ENCODE results near the gene SETMAR.
A peak's percentile ranks its signal among the peaks of the same experiment; 100 is the strongest.

SETMAR gene

DNA sequence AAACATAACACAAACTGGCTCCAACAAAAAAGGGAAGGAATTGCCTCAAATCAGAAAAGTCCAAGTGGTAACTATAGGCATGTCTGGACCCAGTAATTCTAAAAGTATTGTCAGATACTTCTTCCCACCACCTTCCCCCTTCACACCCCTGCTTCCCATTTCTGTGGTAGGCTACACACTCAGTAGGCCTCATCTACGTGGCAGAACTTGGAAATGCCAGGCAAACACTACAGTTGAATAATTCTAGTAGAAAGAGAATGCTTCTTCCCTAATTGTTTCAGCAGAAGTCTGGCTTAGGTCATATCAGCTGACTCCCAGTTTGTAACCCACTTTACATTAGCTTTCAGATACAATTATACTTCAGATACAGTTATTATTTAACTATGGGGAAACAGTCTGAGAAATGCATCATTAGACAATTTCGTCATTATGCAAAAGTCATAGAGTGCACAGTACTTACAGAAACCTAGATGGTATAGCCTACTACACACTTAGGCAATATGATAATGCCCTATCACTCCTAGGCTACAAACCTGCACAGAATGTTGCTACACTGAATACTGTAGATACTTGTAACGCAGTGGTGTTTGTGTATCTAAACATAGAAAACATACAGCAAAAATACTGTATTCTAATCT, 6.4 kb downstream of the SETMAR start:
- TF ChIP-seq CTCF (IDR thresholded peaks at IDR 0.05; ENCODE audit: low read depth, low read length) (no peak), POLR2A (IDR thresholded peaks at IDR 0.05; ENCODE audit: extremely low read depth, insufficient read length) (no peak), MAX (IDR thresholded peaks at IDR 0.05; ENCODE audit: low read depth, low read length) (no peak)
- H3K4me3 ChIP-seq (ENCODE audit: low read depth, low read length): no peak overlapping the region
- DNase-seq (ENCODE audit: low read depth): no peak

GRCh38 chr3:4310971-4311370, 7.8 kb downstream of the SETMAR start:
- TF ChIP-seq POLR2A (IDR thresholded peaks at IDR 0.05; ENCODE audit: extremely low read depth, insufficient read length) (no peak), CTCF (IDR thresholded peaks at IDR 0.05; ENCODE audit: low read depth, low read length) (no peak), MAX (IDR thresholded peaks at IDR 0.05; ENCODE audit: low read depth, low read length) (no peak), MYC (IDR thresholded peaks at IDR 0.05; ENCODE audit: low read depth, low read length) (no peak)
- H3K4me3 ChIP-seq (ENCODE audit: low read depth, low read length): no peak overlapping the region
- peak; percentile 39 for DNase-seq (ENCODE audit: low read depth)

DNA sequence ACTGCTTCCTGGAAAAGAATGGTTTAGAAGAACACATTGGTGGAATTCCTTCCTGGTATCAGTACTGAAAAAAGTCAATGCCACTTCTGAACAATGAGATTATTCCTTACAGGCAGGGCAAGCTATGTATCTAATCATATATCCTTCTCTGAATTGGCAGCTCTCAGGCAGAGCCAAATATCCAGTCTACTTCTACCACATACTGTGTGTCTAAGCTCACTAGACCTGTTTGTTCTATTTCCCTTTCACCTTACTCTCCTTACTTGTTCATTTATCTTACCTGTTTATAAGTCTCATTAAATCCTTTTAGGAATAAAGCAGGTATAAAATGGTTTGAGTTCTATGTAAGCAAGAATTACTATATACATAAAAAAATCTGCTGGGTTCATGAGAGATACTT, 8.3 kb downstream of the SETMAR start:
- DNase-seq (ENCODE audit: low read depth): no peak
- no peak overlapping the region for H3K4me3 ChIP-seq (ENCODE audit: low read depth, low read length)
- no peak for TF ChIP-seq CTCF (IDR thresholded peaks at IDR 0.05; ENCODE audit: low read depth, low read length)
- no peak for TF ChIP-seq MYC (IDR thresholded peaks at IDR 0.05; ENCODE audit: low read depth, low read length)
- TF ChIP-seq MAX (IDR thresholded peaks at IDR 0.05; ENCODE audit: low read depth, low read length): no peak

DNA sequence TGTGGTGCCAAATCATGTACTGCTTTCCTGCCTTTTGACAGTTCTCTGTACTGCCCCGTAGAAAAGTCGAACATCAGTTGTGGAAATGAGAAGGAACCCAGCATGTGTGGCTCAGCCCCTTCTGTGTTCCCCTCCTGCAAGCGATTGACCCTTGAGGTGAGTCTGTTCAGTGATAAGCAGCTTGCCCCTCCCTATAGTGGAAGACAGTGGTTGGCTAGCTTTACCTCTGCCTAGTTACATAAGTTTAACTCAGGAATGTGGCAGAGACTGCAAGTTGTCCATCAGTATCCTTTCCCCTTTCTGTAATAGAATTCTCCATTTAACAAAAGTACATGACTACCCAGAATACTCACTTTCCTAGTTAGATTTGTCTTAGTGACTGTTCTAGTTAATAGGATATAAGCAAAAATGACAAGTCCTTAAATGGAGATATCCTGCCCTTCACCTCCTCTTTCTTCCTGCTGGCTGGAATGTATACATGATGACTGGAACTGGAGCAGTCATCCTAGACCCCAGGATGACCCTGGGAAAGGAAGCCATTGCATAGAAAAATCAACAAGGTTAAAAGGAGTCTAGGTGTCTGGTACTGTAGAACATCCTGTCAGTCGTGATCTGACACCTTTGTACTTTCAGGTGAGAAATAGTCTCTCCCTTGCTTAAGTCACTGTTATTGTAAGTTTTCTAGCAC, 10.6 kb downstream of the SETMAR start:
- TF ChIP-seq CTCF (IDR thresholded peaks at IDR 0.05; ENCODE audit: low read depth, low read length) (no peak), POLR2A (IDR thresholded peaks at IDR 0.05; ENCODE audit: extremely low read depth, insufficient read length) (no peak), MYC (IDR thresholded peaks at IDR 0.05; ENCODE audit: low read depth, low read length) (no peak), MAX (IDR thresholded peaks at IDR 0.05; ENCODE audit: low read depth, low read length) (no peak)
- no peak for DNase-seq (ENCODE audit: low read depth)
- no peak overlapping the region for H3K4me3 ChIP-seq (ENCODE audit: low read depth, low read length)

- H3K4me3 ChIP-seq (ENCODE audit: low read depth, low read length): no peak overlapping the region
- DNase-seq (ENCODE audit: low read depth): no peak
- TF ChIP-seq MYC (IDR thresholded peaks at IDR 0.05; ENCODE audit: low read depth, low read length): no peak
- no peak for TF ChIP-seq MAX (IDR thresholded peaks at IDR 0.05; ENCODE audit: low read depth, low read length)
- no peak for TF ChIP-seq POLR2A (IDR thresholded peaks at IDR 0.05; ENCODE audit: extremely low read depth, insufficient read length)
- no peak for TF ChIP-seq CTCF (IDR thresholded peaks at IDR 0.05; ENCODE audit: low read depth, low read length)
Measured at GRCh38 chr3:4314688-4315087, 11.5 kb downstream of the SETMAR start.
